IMR-90 (cell line): ENCODE measurements around the gene ABCC3.

ENCODE experiments used
- MAFK ChIP-seq: IDR thresholded peaks from 2 replicates; pipeline ENCODE4 v1.6.1; 2012; ENCODE audit warnings: low read depth, low read length, improper control_type of control experiment
- MAZ ChIP-seq: IDR thresholded peaks from 2 replicates; pipeline ENCODE4 v1.6.1; 2012; ENCODE audit warnings: low read depth, mild to moderate bottlenecking, low read length, improper control_type of control experiment, moderate library complexity, borderline replicate concordance
- MXI1 ChIP-seq: IDR thresholded peaks from 2 replicates; pipeline ENCODE4 v1.6.1; 2012; ENCODE audit warnings: low read depth, mild to moderate bottlenecking, low read length, moderate library complexity, borderline replicate concordance
- NFE2L2 ChIP-seq: fragments of 150-350 bp; IDR thresholded peaks from 2 replicates; pipeline ENCODE4 v1.6.1; 2016; ENCODE audit warnings: low read depth, mild to moderate bottlenecking, low read length
- POLR2A ChIP-seq: IDR thresholded peaks from 2 replicates; pipeline ENCODE4 v1.6.1; 2012; ENCODE audit warnings: mild to moderate bottlenecking, low read depth, low read length
- RAD21 ChIP-seq: IDR thresholded peaks from 2 replicates; pipeline ENCODE4 v1.6.1; 2012; ENCODE audit warnings: low read length, improper control_type of control experiment
- TF ChIP-seq, protein P1 (sequence below): conservative IDR thresholded peaks from 2 replicates; pipeline ENCODE4 v1.5.1; 2012; ENCODE audit warnings: mild to moderate bottlenecking, low read depth, low read length, improper control_type of control experiment
- TF ChIP-seq, protein P2 (sequence below): fragments of 150-350 bp; IDR thresholded peaks from 2 replicates; pipeline ENCODE4 v1.6.1; 2017; ENCODE audit warnings: mild to moderate bottlenecking, antibody characterized with exemption, low read length, low read depth
- TF ChIP-seq, protein P3 (sequence below): fragments of 150-350 bp; IDR thresholded peaks from 2 replicates; pipeline ENCODE4 v1.6.1; 2016; ENCODE audit warnings: low read depth, mild to moderate bottlenecking, low read length, moderate library complexity, borderline replicate concordance

DNA sequence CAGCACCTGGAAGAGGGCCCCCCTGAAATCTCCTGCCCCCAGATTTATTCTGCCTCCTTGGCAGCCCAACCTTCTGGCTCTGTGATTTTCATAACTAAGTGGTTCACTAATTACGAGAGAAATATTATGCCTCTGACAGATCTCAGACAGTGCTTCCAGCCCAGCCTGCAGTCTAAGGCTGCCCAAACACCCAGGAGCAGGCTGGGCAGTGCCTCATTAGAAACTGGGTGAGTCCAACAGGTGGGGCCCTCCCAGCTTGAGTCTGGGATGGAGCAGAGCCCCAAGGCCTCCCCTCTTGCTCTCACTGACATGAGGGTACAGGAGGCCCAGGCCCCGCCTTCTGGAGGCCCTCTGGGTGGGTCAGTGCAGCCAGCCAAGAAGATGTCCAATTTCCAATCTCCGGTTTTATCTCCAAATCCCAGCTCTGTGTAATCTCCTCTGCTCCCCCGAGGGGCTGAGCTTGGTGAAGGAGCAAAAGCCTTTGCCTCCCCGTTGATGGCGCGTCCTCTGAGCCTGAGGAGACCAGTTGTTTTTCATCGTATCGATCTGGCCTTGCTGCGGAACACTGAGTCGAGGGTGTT lies 20.1 kb upstream of the ABCC3 start:
- TF ChIP-seq MAZ (no peak), RAD21 (no peak), MAFK (no peak), MXI1 (no peak), POLR2A (no peak), NFE2L2 (no peak)
- TF ChIP-seq, protein P1, sequence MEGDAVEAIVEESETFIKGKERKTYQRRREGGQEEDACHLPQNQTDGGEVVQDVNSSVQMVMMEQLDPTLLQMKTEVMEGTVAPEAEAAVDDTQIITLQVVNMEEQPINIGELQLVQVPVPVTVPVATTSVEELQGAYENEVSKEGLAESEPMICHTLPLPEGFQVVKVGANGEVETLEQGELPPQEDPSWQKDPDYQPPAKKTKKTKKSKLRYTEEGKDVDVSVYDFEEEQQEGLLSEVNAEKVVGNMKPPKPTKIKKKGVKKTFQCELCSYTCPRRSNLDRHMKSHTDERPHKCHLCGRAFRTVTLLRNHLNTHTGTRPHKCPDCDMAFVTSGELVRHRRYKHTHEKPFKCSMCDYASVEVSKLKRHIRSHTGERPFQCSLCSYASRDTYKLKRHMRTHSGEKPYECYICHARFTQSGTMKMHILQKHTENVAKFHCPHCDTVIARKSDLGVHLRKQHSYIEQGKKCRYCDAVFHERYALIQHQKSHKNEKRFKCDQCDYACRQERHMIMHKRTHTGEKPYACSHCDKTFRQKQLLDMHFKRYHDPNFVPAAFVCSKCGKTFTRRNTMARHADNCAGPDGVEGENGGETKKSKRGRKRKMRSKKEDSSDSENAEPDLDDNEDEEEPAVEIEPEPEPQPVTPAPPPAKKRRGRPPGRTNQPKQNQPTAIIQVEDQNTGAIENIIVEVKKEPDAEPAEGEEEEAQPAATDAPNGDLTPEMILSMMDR: no peak
- TF ChIP-seq, protein P2, sequence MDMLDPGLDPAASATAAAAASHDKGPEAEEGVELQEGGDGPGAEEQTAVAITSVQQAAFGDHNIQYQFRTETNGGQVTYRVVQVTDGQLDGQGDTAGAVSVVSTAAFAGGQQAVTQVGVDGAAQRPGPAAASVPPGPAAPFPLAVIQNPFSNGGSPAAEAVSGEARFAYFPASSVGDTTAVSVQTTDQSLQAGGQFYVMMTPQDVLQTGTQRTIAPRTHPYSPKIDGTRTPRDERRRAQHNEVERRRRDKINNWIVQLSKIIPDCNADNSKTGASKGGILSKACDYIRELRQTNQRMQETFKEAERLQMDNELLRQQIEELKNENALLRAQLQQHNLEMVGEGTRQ: no peak
- TF ChIP-seq, protein P3, sequence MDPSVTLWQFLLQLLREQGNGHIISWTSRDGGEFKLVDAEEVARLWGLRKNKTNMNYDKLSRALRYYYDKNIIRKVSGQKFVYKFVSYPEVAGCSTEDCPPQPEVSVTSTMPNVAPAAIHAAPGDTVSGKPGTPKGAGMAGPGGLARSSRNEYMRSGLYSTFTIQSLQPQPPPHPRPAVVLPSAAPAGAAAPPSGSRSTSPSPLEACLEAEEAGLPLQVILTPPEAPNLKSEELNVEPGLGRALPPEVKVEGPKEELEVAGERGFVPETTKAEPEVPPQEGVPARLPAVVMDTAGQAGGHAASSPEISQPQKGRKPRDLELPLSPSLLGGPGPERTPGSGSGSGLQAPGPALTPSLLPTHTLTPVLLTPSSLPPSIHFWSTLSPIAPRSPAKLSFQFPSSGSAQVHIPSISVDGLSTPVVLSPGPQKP: no peak
